PC-3 (cell line): Measurements from ENCODE around the gene DENND4C. TPM values are rescaled to one million over a fixed set of nuclear protein-coding genes. Genes with fewer than 3 reads are reported as not detected.

ENCODE experiments used
- ATAC-seq: fragments of 200-7000 bp; cut with Tn5 transposase; 2 replicates; pipeline ENCODE4 v1.9.1; 2020; ENCODE audit warnings: mild to moderate bottlenecking, moderate library complexity
- BruUV-seq: library from RNA; stranded (reverse); fragments of 400-500 nt; replicated peaks from 2 replicates; lab custom pipeline; 2021; lab: Mats Ljungman, UMichigan
- CTCF ChIA-PET: fragments of 300-600 bp; sonication (Branson Sonifier 250); formaldehyde crosslinking; loops from one replicate; lab custom pipeline; 2022; ENCODE audit warnings: antibody characterized with exemption; lab: Charles Lee
- POLR2A ChIA-PET: fragments of 300-600 bp; sonication (Branson Sonifier 250); formaldehyde crosslinking; loops from one replicate; lab custom pipeline; 2022; ENCODE audit warnings: antibody characterized with exemption; ENCODE audit not compliant: unreplicated experiment; lab: Charles Lee
- DNase-seq: peaks from one replicate; pipeline ENCODE4 v3.0.0-alpha.2; 2015
- H2AFZ ChIP-seq: fragments of 300-600 bp; sonication (generic); 2 replicates; pipeline ENCODE4 v1.6.0; 2016; ENCODE audit warnings: antibody characterized with exemption, low read length
- H3F3A ChIP-seq: fragments of 300-600 bp; sonication (generic); one replicate; pipeline ENCODE4 v1.6.0; 2017; ENCODE audit warnings: antibody characterized with exemption, low read length, control low read depth, mild to moderate bottlenecking; ENCODE audit not compliant: unreplicated experiment
- H3K27ac ChIP-seq: fragments of 300-600 bp; sonication (generic); 2 replicates; pipeline ENCODE4 v1.5.1; 2016; ENCODE audit warnings: mild to moderate bottlenecking, low read length
- H3K27me3 ChIP-seq: fragments of 300-600 bp; sonication (generic); 2 replicates; pipeline ENCODE4 v1.6.1; 2016; ENCODE audit warnings: low read length, mixed read lengths
- H3K36me3 ChIP-seq: fragments of 300-600 bp; sonication (generic); 2 replicates; pipeline ENCODE4 v1.6.1; 2016; ENCODE audit warnings: low read depth, mixed run types, low read length, mixed read lengths
- H3K4me1 ChIP-seq: fragments of 300-600 bp; sonication (generic); 2 replicates; pipeline ENCODE4 v1.5.1; 2016; ENCODE audit warnings: low read length; ENCODE audit not compliant: insufficient read depth
- H3K4me2 ChIP-seq: fragments of 300-600 bp; sonication (generic); 2 replicates; pipeline ENCODE4 v1.6.0; 2016; ENCODE audit warnings: low read length
- H3K4me3 ChIP-seq: fragments of 300-600 bp; sonication (generic); 2 replicates; pipeline ENCODE4 v1.5.1; 2016; ENCODE audit warnings: mild to moderate bottlenecking, low read length, mixed read lengths
- H3K79me2 ChIP-seq: fragments of 300-600 bp; sonication (generic); 2 replicates; pipeline ENCODE4 v1.6.1; 2017; ENCODE audit warnings: low read length, mixed read lengths
- H3K9ac ChIP-seq: fragments of 300-600 bp; sonication (generic); 2 replicates; pipeline ENCODE4 v1.6.0; 2016; ENCODE audit warnings: mild to moderate bottlenecking, low read length
- H3K9me2 ChIP-seq: fragments of 300-600 bp; sonication (generic); replicated peaks from 2 replicates; pipeline ENCODE4 v1.6.1; 2016; ENCODE audit warnings: mixed run types, low read length, mixed read lengths
- H3K9me3 ChIP-seq: fragments of 300-600 bp; sonication (generic); 2 replicates; pipeline ENCODE4 v1.6.1; 2016; ENCODE audit warnings: low read length, mixed read lengths
- H4K20me1 ChIP-seq: fragments of 300-600 bp; sonication (generic); 2 replicates; pipeline ENCODE4 v1.6.1; 2016; ENCODE audit warnings: low read length, mixed read lengths
- EZH2 ChIP-seq: fragments of 300-600 bp; sonication (generic); IDR thresholded peaks from one replicate; pipeline ENCODE4 v1.6.1; 2017; ENCODE audit warnings: antibody characterized with exemption, mild to moderate bottlenecking, low read length; ENCODE audit not compliant: unreplicated experiment
- EZH2phosphoT487 ChIP-seq: fragments of 300-600 bp; sonication (generic); IDR thresholded peaks from 2 replicates; pipeline ENCODE4 v1.6.1; 2018; ENCODE audit warnings: mild to moderate bottlenecking, antibody characterized with exemption, low read length, borderline replicate concordance
- intact Hi-C: fragments of 100-400 bp; cut with micrococcal nuclease; formaldehyde crosslinking; loops from 2 replicates; pipeline ENCODE4 v1.9.0; 2023
- total RNA-seq: library from RNA; depleted of rRNA; stranded (reverse); fragments of >200 nt; gene quantifications from 2 replicates; pipeline ENCODE4 v1.2.3, GENCODE V29; 2014
- TF ChIP-seq, protein P1 (sequence below): fragments of 300-600 bp; sonication (generic); conservative IDR thresholded peaks from 2 replicates; pipeline ENCODE4 v1.5.1; 2017; ENCODE audit warnings: antibody characterized with exemption, low read depth, mild to moderate bottlenecking, low read length

DENND4C gene
- total RNA-seq, 1 experiment from 2014 or later, result 20.9 TPM

DNA sequence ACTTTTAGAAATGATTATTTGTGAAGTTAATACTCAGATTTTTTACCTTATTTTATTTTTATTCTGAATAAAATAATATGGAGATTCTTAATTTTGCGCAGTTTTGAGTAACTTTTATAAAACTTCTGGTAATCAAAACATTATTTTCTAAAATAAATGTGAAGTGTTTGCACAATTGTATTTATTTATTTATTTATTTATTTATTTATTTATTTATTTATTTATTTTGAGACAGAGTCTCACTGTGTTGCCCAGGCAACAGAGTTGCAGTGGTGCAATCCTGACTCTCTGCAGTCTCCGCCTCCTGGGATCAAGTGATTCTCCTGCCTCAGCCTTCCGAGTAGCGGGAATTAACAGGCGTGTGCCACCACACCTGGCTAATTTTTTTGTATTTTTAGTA, 76.1 kb downstream of the DENND4C start:
- H3K27ac ChIP-seq, result no peak overlapping the region
- H3K9ac ChIP-seq, result no peak overlapping the region
- ATAC-seq (no peak), DNase-seq (no peak)
- H2AFZ ChIP-seq, result no peak overlapping the region
- no peak overlapping the region for H3K4me3 ChIP-seq
- no peaks in the 10 kb centered on the region for H3K9me2 ChIP-seq
- H3K36me3 ChIP-seq, result no peaks in the 10 kb centered on the region; the same call in 1 of the 2 replicates
- H3K9me3 ChIP-seq, result no peaks in the 10 kb centered on the region
- H4K20me1 ChIP-seq, result no peaks in the 10 kb centered on the region
- no peaks in the 10 kb centered on the region for H3K27me3 ChIP-seq
- H3K4me2 ChIP-seq, result no peak overlapping the region
- H3K4me1 ChIP-seq, result no peaks in the 10 kb centered on the region
- ChIA-PET CTCF (no interaction called here), POLR2A (no interaction called here)
- H3F3A ChIP-seq, result no peaks in the 10 kb centered on the region
- no TSS peak for BruUV-seq
- no peak for TF ChIP-seq EZH2phosphoT487
- no peak for TF ChIP-seq EZH2
- intact Hi-C loops, result no loop called here
- H3K79me2 ChIP-seq, result no peaks in the 10 kb centered on the region

DNA sequence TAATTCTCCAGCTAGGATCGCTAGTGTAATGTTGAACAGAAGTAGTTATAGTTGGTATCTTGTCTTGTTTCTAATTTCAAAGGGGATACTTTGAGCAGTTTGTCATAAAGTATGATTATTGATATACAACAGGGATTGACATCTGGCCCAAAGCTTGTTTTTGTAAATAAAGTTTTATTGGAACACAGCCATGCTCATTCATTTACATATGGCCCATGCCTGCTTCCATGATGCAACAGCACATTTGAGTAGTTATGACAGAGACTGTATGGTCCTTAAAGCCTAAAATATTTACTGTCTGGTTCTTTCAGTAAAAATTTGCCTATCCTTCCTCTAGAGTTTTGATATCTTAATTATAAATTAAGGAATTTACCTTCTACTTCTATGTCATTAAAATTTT, 79.8 kb downstream of the DENND4C start:
- Histone ChIP-seq H2AFZ (no peak overlapping the region), H3K4me2 (no peak overlapping the region), H3K4me3 (no peak overlapping the region), H3K4me1 (no peaks in the 10 kb centered on the region), H3K9me2 (no peaks in the 10 kb centered on the region), H4K20me1 (no peaks in the 10 kb centered on the region), H3K36me3 (no peaks in the 10 kb centered on the region; the same call in 1 of the 2 replicates), H3F3A (no peaks in the 10 kb centered on the region), H3K27ac (no peak overlapping the region), H3K9me3 (no peaks in the 10 kb centered on the region), H3K27me3 (no peaks in the 10 kb centered on the region), H3K9ac (no peak overlapping the region), H3K79me2 (no peaks in the 10 kb centered on the region)
- BruUV-seq, result no TSS peak
- CTCF ChIA-PET, result no interaction called here
- no peak for ATAC-seq
- DNase-seq, result no peak
- POLR2A ChIA-PET, result no interaction called here
- TF ChIP-seq EZH2phosphoT487, result no peak
- intact Hi-C loops, result no loop called here

DNA sequence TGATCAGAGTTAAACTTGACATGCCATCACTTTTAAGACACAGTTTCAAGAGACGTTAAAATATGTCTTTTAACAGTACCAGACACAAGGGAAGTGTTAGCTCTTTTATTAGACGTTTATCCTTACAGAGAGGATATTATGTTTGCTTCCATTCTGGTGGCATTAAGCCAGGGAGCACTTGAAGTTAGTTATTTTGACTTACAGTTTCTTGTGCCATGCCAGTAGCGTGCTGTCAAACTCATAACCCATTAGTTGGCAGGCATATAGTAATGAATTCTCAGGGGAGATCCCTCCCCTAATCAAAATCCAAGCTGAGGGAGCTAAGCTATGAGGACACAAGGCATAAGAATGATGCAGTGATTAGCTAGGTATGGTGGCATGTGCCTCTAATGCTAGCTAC, 83.1 kb downstream of the DENND4C start:
- POLR2A ChIA-PET, result no interaction called here
- Histone ChIP-seq H3K9me2 (no peaks in the 10 kb centered on the region), H3K27ac (no peak overlapping the region), H3K4me2 (no peak overlapping the region), H4K20me1 (no peaks in the 10 kb centered on the region), H3K4me3 (no peak overlapping the region), H3K36me3 (no peaks in the 10 kb centered on the region; the same call in 1 of the 2 replicates), H3K4me1 (no peaks in the 10 kb centered on the region), H2AFZ (no peak overlapping the region), H3K27me3 (no peaks in the 10 kb centered on the region), H3K9ac (no peak overlapping the region), H3K9me3 (no peaks in the 10 kb centered on the region), H3K79me2 (no peaks in the 10 kb centered on the region), H3F3A (no peaks in the 10 kb centered on the region)
- no peak for DNase-seq
- ATAC-seq, result no peak
- TF ChIP-seq EZH2 (no peak), EZH2phosphoT487 (no peak)
- TF ChIP-seq, protein P1, sequence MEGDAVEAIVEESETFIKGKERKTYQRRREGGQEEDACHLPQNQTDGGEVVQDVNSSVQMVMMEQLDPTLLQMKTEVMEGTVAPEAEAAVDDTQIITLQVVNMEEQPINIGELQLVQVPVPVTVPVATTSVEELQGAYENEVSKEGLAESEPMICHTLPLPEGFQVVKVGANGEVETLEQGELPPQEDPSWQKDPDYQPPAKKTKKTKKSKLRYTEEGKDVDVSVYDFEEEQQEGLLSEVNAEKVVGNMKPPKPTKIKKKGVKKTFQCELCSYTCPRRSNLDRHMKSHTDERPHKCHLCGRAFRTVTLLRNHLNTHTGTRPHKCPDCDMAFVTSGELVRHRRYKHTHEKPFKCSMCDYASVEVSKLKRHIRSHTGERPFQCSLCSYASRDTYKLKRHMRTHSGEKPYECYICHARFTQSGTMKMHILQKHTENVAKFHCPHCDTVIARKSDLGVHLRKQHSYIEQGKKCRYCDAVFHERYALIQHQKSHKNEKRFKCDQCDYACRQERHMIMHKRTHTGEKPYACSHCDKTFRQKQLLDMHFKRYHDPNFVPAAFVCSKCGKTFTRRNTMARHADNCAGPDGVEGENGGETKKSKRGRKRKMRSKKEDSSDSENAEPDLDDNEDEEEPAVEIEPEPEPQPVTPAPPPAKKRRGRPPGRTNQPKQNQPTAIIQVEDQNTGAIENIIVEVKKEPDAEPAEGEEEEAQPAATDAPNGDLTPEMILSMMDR, result no peak
- CTCF ChIA-PET, result no interaction called here
- intact Hi-C loops, result no loop called here
- BruUV-seq, result no TSS peak

DNA sequence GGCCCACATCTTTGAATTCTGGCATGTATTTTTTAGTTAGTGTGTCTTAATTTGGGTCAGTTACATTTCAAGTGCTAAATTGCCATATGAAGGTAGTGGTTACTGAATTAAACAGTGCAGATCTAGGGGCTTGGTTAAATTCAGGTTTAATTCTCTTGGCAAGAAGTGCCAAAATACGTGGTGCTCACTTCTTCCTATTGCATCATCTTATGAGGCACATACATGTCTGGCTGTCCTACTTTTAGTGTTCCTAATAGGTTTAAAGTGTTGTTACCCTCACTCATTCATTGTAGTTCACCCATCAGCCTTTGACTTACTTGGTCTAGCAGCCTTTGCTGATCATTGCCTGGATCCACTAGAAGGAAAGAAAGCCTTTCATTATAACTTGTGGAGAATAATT, 90.0 kb downstream of the DENND4C start:
- H3K36me3 ChIP-seq, result no peaks in the 10 kb centered on the region; the same call in 1 of the 2 replicates
- H3K9me2 ChIP-seq, result no peaks in the 10 kb centered on the region
- no peaks in the 10 kb centered on the region for H3K9me3 ChIP-seq
- DNase-seq, result no peak
- no peaks in the 10 kb centered on the region for H3K27me3 ChIP-seq
- no peak overlapping the region for H3K4me3 ChIP-seq
- no peaks in the 10 kb centered on the region for H4K20me1 ChIP-seq
- no peak overlapping the region for H2AFZ ChIP-seq
- no peaks in the 10 kb centered on the region for H3K79me2 ChIP-seq
- CTCF ChIA-PET, result no interaction called here
- H3K4me1 ChIP-seq, result no peaks in the 10 kb centered on the region
- POLR2A ChIA-PET, result no interaction called here
- BruUV-seq, result no TSS peak
- no peaks in the 10 kb centered on the region for H3F3A ChIP-seq
- intact Hi-C loops, result no loop called here
- H3K9ac ChIP-seq, result no peak overlapping the region
- ATAC-seq, result no peak
- no peak overlapping the region for H3K27ac ChIP-seq
- no peak for TF ChIP-seq EZH2phosphoT487
- TF ChIP-seq EZH2, result no peak
- TF ChIP-seq, protein P1, result no peak
- no peak overlapping the region for H3K4me2 ChIP-seq
